Measurements from ENCODE around the gene TSPEAR. TPM values are rescaled to one million over a fixed set of nuclear protein-coding genes. Genes with fewer than 3 reads are reported as not detected.

Gene TSPEAR
- total RNA-seq, 2 donors from 2014 or later: 0.85 TPM; not detected in 1

DNA sequence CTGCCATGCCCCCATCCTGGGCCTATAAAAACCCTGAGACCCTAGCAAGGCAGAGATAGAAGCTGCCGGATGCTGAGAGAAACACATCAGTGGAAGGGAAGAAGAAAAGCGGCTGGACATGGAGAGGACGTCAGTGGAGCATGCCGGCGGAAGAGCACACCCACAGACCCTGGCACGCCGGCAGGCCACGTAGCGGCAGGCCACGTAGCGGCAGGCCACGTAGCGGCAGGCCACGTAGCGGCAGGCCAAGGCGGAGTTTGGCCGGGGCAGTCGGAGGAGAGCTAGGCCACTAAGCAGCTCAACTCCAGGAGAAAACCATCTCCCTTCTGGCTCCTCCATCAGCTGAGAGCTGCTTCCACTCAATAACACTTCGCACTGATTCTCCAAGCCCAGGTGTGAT lies 221.0 kb downstream of the TSPEAR start:
- no peak overlapping the region for H3K4me3 ChIP-seq
- H3K9me3 ChIP-seq: no peaks in the 10 kb centered on the region
- no peaks in the 10 kb centered on the region for H3K36me3 ChIP-seq
- H3K27me3 ChIP-seq (replicated peaks; ENCODE audit: insufficient read depth): no peaks in the 10 kb centered on the region
- WGBS: 97% methylated on average over 19 of the region's 19 CpGs
- H3K4me1 ChIP-seq (replicated peaks): no peaks in the 10 kb centered on the region
- no peak for DNase-seq (ENCODE audit: low spot score)
- no peak overlapping the region for H3K27ac ChIP-seq
- intact Hi-C loops (cut with DNase I): no loop called here
- TF ChIP-seq POLR2AphosphoS5 (IDR thresholded peaks at IDR 0.05) (no peak), POLR2A (IDR thresholded peaks at IDR 0.05) (no peak)
- TF ChIP-seq, protein P1, sequence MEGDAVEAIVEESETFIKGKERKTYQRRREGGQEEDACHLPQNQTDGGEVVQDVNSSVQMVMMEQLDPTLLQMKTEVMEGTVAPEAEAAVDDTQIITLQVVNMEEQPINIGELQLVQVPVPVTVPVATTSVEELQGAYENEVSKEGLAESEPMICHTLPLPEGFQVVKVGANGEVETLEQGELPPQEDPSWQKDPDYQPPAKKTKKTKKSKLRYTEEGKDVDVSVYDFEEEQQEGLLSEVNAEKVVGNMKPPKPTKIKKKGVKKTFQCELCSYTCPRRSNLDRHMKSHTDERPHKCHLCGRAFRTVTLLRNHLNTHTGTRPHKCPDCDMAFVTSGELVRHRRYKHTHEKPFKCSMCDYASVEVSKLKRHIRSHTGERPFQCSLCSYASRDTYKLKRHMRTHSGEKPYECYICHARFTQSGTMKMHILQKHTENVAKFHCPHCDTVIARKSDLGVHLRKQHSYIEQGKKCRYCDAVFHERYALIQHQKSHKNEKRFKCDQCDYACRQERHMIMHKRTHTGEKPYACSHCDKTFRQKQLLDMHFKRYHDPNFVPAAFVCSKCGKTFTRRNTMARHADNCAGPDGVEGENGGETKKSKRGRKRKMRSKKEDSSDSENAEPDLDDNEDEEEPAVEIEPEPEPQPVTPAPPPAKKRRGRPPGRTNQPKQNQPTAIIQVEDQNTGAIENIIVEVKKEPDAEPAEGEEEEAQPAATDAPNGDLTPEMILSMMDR (IDR thresholded peaks at IDR 0.05): no peak

DNA sequence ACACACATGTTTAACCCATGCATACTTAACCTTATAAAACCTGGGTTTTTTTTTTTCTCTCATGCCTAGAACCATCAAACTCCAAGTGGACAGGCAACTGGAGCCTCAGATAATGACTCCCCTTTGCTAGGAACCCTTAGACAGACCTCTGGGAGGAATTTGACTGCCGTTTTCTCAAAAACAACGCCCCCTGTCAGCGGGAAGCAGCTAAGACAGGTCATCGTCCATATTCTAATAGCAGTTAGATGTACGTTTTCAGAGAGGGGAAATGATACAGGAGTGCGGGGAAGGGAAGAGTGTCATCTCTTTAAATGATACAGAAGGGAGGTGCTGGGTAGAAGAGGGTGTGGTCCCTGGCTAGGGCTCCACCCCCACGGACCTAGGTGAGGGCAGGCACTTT lies 221.4 kb downstream of the TSPEAR start:
- H3K27ac ChIP-seq: no peak overlapping the region
- intact Hi-C loops (cut with DNase I): no loop called here
- no peaks in the 10 kb centered on the region for H3K36me3 ChIP-seq
- no peak for DNase-seq (ENCODE audit: low spot score)
- H3K4me3 ChIP-seq: no peak overlapping the region
- WGBS: 29% methylated on average over 7 of the region's 7 CpGs
- no peaks in the 10 kb centered on the region for H3K27me3 ChIP-seq (replicated peaks; ENCODE audit: insufficient read depth)
- no peaks in the 10 kb centered on the region for H3K4me1 ChIP-seq (replicated peaks)
- TF ChIP-seq POLR2A (IDR thresholded peaks at IDR 0.05) (no peak), POLR2AphosphoS5 (IDR thresholded peaks at IDR 0.05) (no peak)
- TF ChIP-seq, protein P1 (IDR thresholded peaks at IDR 0.05): no peak
- H3K9me3 ChIP-seq: no peaks in the 10 kb centered on the region

DNA sequence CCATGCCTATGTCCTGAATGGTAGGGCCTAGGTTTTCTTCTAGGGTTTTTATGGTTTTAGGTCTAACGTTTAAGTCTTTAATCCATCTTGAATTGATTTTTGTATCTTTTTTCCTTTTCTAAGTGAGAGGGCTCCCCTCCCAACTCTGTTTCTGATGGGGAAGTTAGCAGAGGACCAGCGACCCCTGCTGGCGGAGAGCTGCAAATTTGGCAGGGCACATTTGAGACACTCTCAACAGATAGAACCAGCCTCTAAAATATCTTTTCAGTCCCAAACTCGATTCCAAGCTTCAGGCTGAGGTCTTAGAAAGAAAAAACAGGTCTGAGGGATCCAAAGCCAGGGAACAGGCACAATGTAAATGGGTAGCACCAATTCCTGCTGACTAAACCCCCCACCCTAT lies 223.5 kb downstream of the TSPEAR start:
- TF ChIP-seq POLR2AphosphoS5 (IDR thresholded peaks at IDR 0.05) (no peak), POLR2A (IDR thresholded peaks at IDR 0.05) (no peak)
- TF ChIP-seq, protein P1 (IDR thresholded peaks at IDR 0.05): no peak
- intact Hi-C loops (cut with DNase I): no loop called here
- no peaks in the 10 kb centered on the region for H3K36me3 ChIP-seq
- H3K9me3 ChIP-seq: no peaks in the 10 kb centered on the region
- no peaks in the 10 kb centered on the region for H3K27me3 ChIP-seq (replicated peaks; ENCODE audit: insufficient read depth)
- H3K4me1 ChIP-seq (replicated peaks): no peaks in the 10 kb centered on the region
- no peak overlapping the region for H3K4me3 ChIP-seq
- 37% methylated on average over 4 of the region's 4 CpGs for WGBS
- DNase-seq (ENCODE audit: low spot score): no peak
- no peak overlapping the region for H3K27ac ChIP-seq

DNA sequence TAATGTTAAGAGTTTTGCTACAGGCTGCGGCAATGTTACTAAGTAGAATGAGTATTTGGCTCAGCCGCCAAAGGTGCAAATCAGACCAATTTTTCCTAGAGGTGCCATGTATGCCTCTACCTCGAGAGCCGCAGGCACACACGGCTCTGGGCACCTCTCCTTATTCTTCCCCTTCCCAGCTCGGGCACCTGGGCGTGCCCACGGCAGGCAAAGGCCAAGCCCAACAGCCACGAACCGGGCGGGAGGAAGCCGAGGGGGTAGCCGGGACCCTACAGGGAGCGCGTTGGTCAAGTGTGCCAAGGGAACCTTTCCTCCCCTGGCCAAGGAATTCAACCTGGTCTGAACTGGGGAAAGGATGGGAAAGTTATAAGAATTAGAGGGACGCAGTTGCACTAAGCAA lies 225.1 kb downstream of the TSPEAR start:
- Histone ChIP-seq H3K27me3 (replicated peaks; ENCODE audit: insufficient read depth) (no peaks in the 10 kb centered on the region), H3K4me3 (no peak overlapping the region), H3K9me3 (no peaks in the 10 kb centered on the region), H3K36me3 (no peaks in the 10 kb centered on the region), H3K27ac (no peak overlapping the region), H3K4me1 (replicated peaks) (no peaks in the 10 kb centered on the region)
- DNase-seq (ENCODE audit: low spot score): no peak
- TF ChIP-seq, protein P1 (IDR thresholded peaks at IDR 0.05): no peak
- TF ChIP-seq POLR2AphosphoS5 (IDR thresholded peaks at IDR 0.05) (no peak), POLR2A (IDR thresholded peaks at IDR 0.05) (no peak)
- intact Hi-C loops (cut with DNase I): no loop called here
- 69% methylated on average over 16 of the region's 16 CpGs for WGBS

DNA sequence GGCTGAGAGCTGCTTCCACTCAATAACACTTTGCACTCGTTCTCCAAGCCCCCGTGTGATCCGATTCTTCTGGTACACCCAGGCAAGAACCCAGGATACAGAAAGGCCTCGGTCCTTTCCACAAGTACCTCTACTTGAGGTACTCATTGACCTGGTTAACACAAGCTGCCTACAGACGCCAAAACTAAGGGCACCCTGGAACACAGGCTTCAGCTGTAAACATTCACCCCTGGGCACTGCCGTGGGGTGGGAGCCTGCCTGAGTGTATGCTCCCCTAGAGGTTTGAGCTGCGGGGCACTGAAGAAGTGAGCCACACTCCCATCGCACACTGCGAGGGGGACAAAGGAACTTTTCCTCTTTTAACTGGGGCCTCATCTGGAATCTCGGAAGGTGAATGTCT lies 225.6 kb downstream of the TSPEAR start:
- TF ChIP-seq POLR2AphosphoS5 (IDR thresholded peaks at IDR 0.05): no peak
- TF ChIP-seq POLR2A (IDR thresholded peaks at IDR 0.05): no peak
- TF ChIP-seq, protein P1 (IDR thresholded peaks at IDR 0.05): no peak
- H3K27ac ChIP-seq: no peak overlapping the region
- no peaks in the 10 kb centered on the region for H3K36me3 ChIP-seq
- intact Hi-C loops (cut with DNase I): no loop called here
- H3K4me3 ChIP-seq: no peak overlapping the region
- no peak for DNase-seq (ENCODE audit: low spot score)
- no peaks in the 10 kb centered on the region for H3K9me3 ChIP-seq
- H3K4me1 ChIP-seq (replicated peaks): no peaks in the 10 kb centered on the region
- 82% methylated on average over 10 of the region's 10 CpGs for WGBS
- H3K27me3 ChIP-seq (replicated peaks; ENCODE audit: insufficient read depth): no peaks in the 10 kb centered on the region

Data from prostate gland (tissue), 2 donors.